ENCODE data around the gene THBS1. TPM values are rescaled to one million over a fixed set of nuclear protein-coding genes. Genes with fewer than 3 reads are reported as not detected.

THBS1 gene
- total and polyA plus RNA-seq, 2 donors, result 244 to 462 TPM

DNA sequence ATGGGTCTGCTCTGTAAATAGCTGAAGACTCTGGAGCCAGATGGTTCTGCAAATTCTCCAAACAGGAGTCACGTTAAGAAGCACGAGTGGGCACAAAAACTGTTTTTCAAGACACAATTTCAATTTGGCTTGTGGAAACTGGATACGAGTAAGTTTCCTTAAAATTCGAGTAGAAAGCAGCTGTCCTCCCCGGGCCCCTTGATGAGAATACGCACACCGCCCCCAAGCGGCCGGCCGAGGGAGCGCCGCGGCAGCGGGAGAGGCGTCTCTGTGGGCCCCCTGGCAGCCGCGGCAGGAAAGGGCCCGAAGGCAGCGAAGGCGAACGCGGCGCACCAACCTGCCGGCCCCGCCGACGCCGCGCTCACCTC lies 778 bp upstream of the THBS1 start:
- H3K4me1 ChIP-seq (ENCODE audit: insufficient read depth), result no peaks in the 10 kb centered on the region

DNA sequence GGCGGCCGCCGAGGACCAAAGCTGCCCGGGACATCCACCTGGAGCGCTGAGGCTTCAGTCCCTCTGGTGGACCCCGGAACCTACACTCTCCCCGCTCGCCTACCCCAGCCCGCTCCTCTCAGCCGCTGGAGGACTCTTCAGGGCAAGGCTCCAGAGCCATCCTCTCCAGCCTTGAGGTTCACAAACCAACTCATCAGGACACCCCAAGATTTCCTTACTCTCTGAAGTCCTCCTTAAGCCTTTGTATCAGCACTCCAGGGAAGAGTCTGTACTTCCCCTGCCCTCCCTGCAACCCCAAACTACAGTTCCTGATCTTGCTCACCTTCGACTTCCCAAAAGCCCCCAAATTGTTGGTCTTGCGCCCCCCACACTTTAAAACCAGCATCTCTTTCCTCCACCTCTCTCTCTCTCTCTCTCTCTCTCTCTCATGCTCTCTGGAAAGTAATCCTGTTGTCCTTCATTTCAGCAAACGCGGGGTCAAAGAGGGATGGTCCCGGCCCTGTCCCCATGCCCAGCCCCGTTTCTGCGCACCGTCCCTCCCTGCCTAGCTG lies 438 bp downstream of the THBS1 start:
- DNase-seq (ENCODE audit: extremely low spot score), result no peak
- H3K4me1 ChIP-seq (ENCODE audit: insufficient read depth), result no peaks in the 10 kb centered on the region
- H3K4me3 ChIP-seq (ENCODE audit: low read depth, low read length), result peak overlapping the region; percentile 48
- no peaks in the 10 kb centered on the region for H3K36me3 ChIP-seq (ENCODE audit: insufficient read depth)
- H3K27ac ChIP-seq (ENCODE audit: low read depth), result peak overlapping the region; percentile 93
- 7% methylated on average over 18 of the region's 18 CpGs for WGBS

More for the DNA sequence above, 778 bp upstream of the THBS1 start:
- Histone ChIP-seq H3K4me3 (ENCODE audit: low read depth, low read length) (peak overlapping the region; percentile 48), H3K27ac (ENCODE audit: low read depth) (peak overlapping the region; percentile 93), H3K36me3 (ENCODE audit: insufficient read depth) (no peaks in the 10 kb centered on the region)
- WGBS, result under 1% methylated on average over 29 of the region's 29 CpGs
- peak; percentile 87 for DNase-seq (ENCODE audit: extremely low spot score)

DNA sequence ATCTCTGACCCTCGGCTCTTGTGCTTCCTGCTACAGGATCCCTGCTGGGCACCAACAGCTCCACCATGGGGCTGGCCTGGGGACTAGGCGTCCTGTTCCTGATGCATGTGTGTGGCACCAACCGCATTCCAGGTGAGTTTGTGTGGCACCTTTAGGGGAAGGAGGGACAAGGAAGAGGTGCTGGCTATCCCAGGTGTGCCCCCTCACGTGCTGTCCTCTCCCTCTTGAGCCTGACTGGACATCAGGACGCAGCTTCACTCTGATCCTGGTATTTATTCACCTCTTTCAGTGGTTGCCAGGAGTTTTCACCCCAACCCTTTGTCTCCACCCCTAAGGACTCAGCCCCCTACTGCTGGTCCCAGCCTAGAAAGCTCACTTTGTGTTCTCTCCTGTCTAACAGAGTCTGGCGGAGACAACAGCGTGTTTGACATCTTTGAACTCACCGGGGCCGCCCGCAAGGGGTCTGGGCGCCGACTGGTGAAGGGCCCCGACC lies 960 bp downstream of the THBS1 start:
- 34% methylated on average over 13 of the region's 13 CpGs for WGBS
- DNase-seq (ENCODE audit: extremely low spot score), result no peak
- Histone ChIP-seq H3K4me3 (ENCODE audit: low read depth, low read length) (peak overlapping the region; percentile 48), H3K27ac (ENCODE audit: low read depth) (no peak overlapping the region), H3K4me1 (ENCODE audit: insufficient read depth) (no peaks in the 10 kb centered on the region), H3K36me3 (ENCODE audit: insufficient read depth) (no peaks in the 10 kb centered on the region)

DNA sequence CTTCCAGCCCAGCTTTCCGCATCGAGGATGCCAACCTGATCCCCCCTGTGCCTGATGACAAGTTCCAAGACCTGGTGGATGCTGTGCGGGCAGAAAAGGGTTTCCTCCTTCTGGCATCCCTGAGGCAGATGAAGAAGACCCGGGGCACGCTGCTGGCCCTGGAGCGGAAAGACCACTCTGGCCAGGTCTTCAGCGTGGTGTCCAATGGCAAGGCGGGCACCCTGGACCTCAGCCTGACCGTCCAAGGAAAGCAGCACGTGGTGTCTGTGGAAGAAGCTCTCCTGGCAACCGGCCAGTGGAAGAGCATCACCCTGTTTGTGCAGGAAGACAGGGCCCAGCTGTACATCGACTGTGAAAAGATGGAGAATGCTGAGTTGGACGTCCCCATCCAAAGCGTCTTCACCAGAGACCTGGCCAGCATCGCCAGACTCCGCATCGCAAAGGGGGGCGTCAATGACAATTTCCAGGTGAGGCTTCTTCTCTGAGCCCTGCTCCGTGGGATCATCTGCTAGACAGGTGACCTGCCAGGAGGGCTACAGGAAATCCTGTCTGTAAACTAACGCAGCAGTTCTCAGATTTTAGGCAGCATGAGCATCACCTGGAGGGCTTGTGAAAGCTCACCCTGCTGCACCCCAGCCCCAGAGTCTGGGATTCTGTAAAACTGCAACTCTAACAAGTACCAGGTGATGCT lies 1.6 kb downstream of the THBS1 start:
- Histone ChIP-seq H3K36me3 (ENCODE audit: insufficient read depth) (no peaks in the 10 kb centered on the region), H3K4me1 (ENCODE audit: insufficient read depth) (no peaks in the 10 kb centered on the region), H3K27ac (ENCODE audit: low read depth) (no peak overlapping the region), H3K4me3 (ENCODE audit: low read depth, low read length) (peak overlapping the region; percentile 48)
- DNase-seq (ENCODE audit: extremely low spot score), result no peak
- WGBS, result 34% methylated on average over 20 of the region's 20 CpGs

DNA sequence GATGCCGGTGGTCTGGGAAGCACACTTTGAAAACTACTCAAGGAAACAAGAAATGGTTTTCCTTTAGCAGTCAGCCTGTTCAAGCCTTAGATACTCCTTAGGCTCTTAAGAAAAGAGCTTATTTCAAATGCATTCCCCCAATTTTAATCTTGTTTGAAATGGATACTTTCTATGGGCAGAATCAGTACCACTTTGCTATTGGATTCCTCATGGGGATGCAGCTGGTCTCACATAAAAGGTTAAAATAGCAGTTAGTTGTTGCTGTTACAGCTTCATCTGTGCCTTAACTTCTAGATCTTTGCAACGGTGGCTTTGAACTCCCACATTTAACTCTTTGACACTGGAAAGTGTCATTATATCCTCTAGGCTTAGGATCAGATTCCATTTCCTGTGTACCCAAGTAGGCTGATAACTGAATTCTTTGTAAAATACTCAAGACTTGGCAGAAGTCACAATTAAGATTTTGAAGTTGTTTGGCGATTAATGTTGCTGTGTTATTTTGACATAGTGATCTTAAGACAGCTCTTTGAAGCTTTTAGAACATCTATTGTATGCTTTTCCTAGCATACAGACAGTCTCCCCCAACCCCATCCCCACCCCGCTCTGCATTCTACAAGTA lies 2.2 kb downstream of the THBS1 start:
- no peaks in the 10 kb centered on the region for H3K4me1 ChIP-seq (ENCODE audit: insufficient read depth)

DNA sequence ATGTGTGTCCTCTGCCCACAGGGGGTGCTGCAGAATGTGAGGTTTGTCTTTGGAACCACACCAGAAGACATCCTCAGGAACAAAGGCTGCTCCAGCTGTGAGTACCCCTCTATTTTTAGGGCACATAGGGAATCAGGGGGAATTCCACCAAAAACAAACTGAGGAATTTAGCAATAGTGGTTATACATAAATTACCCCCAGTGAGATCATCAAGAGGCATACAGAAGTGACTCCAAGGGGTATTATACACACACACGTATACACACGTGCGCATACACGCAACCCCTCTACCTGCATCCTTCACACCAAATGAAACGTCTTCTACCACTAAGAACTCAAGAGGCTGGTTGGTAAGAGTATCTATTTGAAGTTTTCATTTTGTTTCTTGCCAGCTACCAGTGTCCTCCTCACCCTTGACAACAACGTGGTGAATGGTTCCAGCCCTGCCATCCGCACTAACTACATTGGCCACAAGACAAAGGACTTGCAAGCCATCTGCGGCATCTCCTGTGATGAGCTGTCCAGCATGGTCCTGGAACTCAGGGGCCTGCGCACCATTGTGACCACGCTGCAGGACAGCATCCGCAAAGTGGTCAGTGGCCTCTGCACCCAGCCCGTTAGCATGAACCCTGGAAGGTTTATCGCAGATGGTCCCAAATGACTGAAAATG lies 2.9 kb downstream of the THBS1 start:
- no peak overlapping the region for H3K4me3 ChIP-seq (ENCODE audit: low read depth, low read length)

More for the DNA sequence above, 2.2 kb downstream of the THBS1 start:
- H3K36me3 ChIP-seq (ENCODE audit: insufficient read depth), result no peaks in the 10 kb centered on the region
- no peak for DNase-seq (ENCODE audit: extremely low spot score)
- no peak overlapping the region for H3K27ac ChIP-seq (ENCODE audit: low read depth)
- peak overlapping the region; percentile 48 for H3K4me3 ChIP-seq (ENCODE audit: low read depth, low read length)
- 45% methylated on average over 4 of the region's 4 CpGs for WGBS

DNA sequence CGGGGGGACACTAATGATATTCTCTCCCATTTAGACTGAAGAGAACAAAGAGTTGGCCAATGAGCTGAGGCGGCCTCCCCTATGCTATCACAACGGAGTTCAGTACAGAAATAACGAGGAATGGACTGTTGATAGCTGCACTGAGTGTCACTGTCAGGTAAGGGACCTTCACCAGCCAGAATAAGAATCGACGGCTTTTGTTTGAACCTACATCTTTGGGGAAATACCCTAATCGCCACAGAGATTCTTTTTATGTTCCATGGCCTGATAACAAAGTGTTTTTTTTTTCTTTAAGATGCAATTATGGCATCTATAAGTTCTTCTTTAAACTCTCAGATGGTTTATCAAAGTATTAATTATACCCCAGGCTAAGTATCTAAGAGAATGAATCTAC lies 3.4 kb downstream of the THBS1 start:
- no peaks in the 10 kb centered on the region for H3K4me1 ChIP-seq (ENCODE audit: insufficient read depth)
- WGBS, result 74% methylated on average over 7 of the region's 7 CpGs
- H3K27ac ChIP-seq (ENCODE audit: low read depth), result no peak overlapping the region
- H3K36me3 ChIP-seq (ENCODE audit: insufficient read depth), result no peaks in the 10 kb centered on the region
- H3K4me3 ChIP-seq (ENCODE audit: low read depth, low read length), result no peak overlapping the region
- no peak for DNase-seq (ENCODE audit: extremely low spot score)

More for the DNA sequence above, 2.9 kb downstream of the THBS1 start:
- 72% methylated on average over 13 of the region's 13 CpGs for WGBS
- no peak for DNase-seq (ENCODE audit: extremely low spot score)
- H3K4me1 ChIP-seq (ENCODE audit: insufficient read depth), result no peaks in the 10 kb centered on the region
- H3K36me3 ChIP-seq (ENCODE audit: insufficient read depth), result no peaks in the 10 kb centered on the region
- H3K27ac ChIP-seq (ENCODE audit: low read depth), result no peak overlapping the region

DNA sequence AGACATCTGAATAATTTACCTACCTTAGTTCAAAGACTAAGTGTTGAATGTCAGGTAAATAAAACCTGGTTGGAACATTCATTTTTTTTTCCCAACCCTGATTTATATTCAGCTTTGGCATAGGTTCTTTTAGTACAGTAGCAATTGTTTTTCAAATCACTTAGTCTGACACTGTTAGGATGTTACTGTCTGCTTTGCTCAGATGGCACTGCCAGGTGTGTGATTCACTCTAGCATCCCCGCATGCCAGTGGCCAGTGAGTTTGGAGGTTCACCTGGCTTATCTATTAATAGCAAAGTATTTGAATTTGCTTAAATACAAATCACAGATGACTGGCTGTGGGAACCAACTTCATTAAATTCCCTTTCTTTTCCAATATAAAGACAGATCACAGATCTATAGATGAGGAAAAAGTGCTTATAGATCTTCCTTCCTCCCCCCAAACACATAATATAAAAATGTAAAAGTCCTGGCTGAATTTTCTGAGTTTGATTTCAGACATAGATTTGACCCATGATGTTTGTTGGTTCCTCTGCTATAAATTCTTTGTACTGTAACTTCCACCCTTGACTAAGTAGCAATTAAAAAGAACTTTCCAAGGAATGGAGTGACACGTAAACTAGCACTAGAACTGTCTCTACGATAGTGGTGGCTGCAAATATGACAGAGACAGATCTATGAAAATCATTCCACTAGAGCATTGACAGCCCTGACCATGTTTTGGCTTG lies 3.9 kb downstream of the THBS1 start:
- no peaks in the 10 kb centered on the region for H3K4me1 ChIP-seq (ENCODE audit: insufficient read depth)
- no peak for DNase-seq (ENCODE audit: extremely low spot score)
- no peak overlapping the region for H3K27ac ChIP-seq (ENCODE audit: low read depth)
- H3K36me3 ChIP-seq (ENCODE audit: insufficient read depth), result no peaks in the 10 kb centered on the region
- 76% methylated on average over 3 of the region's 3 CpGs for WGBS
- no peak overlapping the region for H3K4me3 ChIP-seq (ENCODE audit: low read depth, low read length)

DNA sequence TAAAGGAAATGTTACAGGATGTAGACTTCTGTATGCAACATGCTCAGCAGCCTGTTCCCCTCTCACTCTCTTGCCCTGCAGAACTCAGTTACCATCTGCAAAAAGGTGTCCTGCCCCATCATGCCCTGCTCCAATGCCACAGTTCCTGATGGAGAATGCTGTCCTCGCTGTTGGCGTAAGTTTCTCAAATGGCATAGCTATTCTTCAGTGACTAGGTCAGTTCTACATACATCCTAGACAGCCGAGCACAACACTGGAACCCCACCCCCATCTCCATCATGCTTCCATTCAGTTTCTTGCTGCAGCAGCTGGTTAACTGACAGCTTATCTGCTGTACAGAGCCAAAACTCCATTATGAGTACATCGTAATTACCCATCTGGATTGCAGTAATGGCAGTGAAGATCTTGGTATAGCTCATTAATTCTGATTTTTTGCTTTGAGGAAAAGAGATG lies 4.5 kb downstream of the THBS1 start:
- Histone ChIP-seq H3K4me1 (ENCODE audit: insufficient read depth) (no peaks in the 10 kb centered on the region), H3K27ac (ENCODE audit: low read depth) (no peak overlapping the region)

DNA sequence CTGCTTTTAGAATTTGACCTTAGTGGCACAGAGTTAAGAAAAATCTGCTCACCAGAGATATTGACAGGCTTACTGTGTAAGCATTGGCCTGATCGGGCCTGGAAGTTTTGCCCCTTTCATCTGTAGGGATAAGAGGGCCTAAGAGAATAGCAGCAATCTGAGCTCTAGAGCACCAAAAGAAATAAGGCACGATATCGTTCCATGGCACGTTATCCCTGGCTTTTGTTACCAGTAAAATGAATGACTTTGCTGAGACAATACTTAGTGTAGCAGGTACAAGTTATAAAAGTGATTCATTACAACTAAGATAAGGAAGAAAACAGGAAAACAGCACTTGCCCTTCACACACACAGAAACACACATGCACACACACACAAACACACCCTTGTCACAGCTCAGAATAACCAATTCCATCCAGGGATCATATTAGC lies 5.0 kb downstream of the THBS1 start:
- 72% methylated on average over 4 of the region's 4 CpGs for WGBS
- Histone ChIP-seq H3K4me1 (ENCODE audit: insufficient read depth) (no peaks in the 10 kb centered on the region), H3K4me3 (ENCODE audit: low read depth, low read length) (no peak overlapping the region), H3K27ac (ENCODE audit: low read depth) (no peak overlapping the region), H3K36me3 (ENCODE audit: insufficient read depth) (peaks cover under 1% of the 10 kb centered on the region)
- DNase-seq (ENCODE audit: extremely low spot score), result no peak

More for the DNA sequence above, 4.5 kb downstream of the THBS1 start:
- H3K4me3 ChIP-seq (ENCODE audit: low read depth, low read length), result no peak overlapping the region
- no peak for DNase-seq (ENCODE audit: extremely low spot score)
- no peaks in the 10 kb centered on the region for H3K36me3 ChIP-seq (ENCODE audit: insufficient read depth)
- 78% methylated on average over 4 of the region's 4 CpGs for WGBS

DNA sequence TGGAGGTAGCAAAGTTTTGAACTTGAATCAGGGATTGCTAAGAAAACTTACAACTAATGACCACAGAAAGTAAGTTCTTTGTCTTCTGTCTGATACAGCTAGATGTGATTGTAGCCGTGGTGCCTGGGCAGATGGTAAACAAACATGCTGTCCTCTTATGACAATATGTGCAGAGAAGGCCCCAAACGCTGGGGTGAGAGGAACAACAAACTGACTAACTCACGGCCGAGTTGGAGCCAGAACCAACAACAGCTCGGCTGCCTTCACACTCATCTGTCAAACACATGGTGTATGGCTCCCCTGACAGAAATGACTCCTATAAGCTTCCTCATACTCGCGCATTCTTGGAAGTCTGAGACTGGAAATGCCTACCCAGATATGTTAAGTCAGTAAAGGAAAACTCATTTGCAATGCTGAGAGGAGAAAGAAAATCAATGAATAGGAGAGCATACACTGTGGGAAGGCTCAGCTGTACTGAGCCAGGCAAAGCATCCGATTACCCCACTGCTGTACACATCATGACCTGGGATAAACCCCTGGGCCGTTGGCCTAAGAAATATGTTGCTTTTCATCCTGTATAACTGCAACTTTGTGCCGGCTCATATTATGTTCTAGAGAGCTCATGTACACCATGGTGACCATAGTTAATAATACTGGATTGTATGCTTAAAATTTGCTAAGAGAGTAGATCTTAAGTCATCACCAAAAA lies 5.7 kb downstream of the THBS1 start:
- H3K4me3 ChIP-seq (ENCODE audit: low read depth, low read length), result no peak overlapping the region
- H3K4me1 ChIP-seq (ENCODE audit: insufficient read depth), result no peaks in the 10 kb centered on the region
- DNase-seq (ENCODE audit: extremely low spot score), result no peak
- WGBS, result 50% methylated on average over 10 of the region's 10 CpGs
- no peak overlapping the region for H3K27ac ChIP-seq (ENCODE audit: low read depth)
- peaks cover 1% of the 10 kb centered on the region for H3K36me3 ChIP-seq (ENCODE audit: insufficient read depth)

DNA sequence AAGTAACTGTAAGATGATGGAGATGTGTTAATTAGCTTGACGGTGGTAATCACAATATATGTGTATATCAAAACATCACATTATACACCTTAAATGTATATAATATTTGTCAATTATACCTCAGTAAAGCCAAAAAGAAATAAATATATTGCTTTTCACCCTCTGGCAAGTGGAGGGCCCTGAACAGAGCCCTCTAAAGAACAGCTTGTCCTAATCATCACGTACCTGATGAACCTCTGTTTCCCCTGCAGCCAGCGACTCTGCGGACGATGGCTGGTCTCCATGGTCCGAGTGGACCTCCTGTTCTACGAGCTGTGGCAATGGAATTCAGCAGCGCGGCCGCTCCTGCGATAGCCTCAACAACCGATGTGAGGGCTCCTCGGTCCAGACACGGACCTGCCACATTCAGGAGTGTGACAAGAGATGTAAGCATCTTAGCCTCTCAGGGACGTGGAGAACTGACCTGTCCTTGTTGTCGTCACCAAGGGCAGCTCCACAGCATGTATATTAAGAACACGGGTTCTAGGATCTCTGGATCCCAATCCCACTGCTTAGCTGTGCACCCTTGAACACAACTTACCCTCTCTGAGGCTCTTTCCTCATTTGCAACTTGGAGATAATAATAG lies 6.3 kb downstream of the THBS1 start:
- Histone ChIP-seq H3K4me1 (ENCODE audit: insufficient read depth) (no peaks in the 10 kb centered on the region), H3K4me3 (ENCODE audit: low read depth, low read length) (no peak overlapping the region), H3K27ac (ENCODE audit: low read depth) (no peak overlapping the region), H3K36me3 (ENCODE audit: insufficient read depth) (peaks cover 1% of the 10 kb centered on the region)
- WGBS, result 85% methylated on average over 17 of the region's 17 CpGs
- DNase-seq (ENCODE audit: extremely low spot score), result no peak

Measured in urinary bladder (tissue), 4 donors.